ENCODE data around the gene CRB1. TPM values are rescaled to one million over a fixed set of nuclear protein-coding genes. Genes with fewer than 3 reads are reported as not detected.
A peak's percentile ranks its signal among the peaks of the same experiment; 100 is the strongest.

Gene CRB1
- total and polyA plus RNA-seq, 8 donors: 0.09 to 0.31 (median 0.26) TPM

- intact Hi-C loops (cut with DNase I): no loop called here
- DNase-seq (peak in 1 of 4 donors; percentile 28), ATAC-seq (no peak)
These were observed 203.4 kb downstream of the CRB1 start for GRCh38 chr1:197471248-197471985.

GRCh38 chr1:197472141-197472540 lies 204.1 kb downstream of the CRB1 start:
- ATAC-seq: no peak
- H3K9me3 ChIP-seq: no peaks in the 10 kb centered on the region
- no peak for TF ChIP-seq CTCF (IDR thresholded peaks at IDR 0.05)
- no peak overlapping the region for H3K27ac ChIP-seq
- H3K27me3 ChIP-seq: no peaks in the 10 kb centered on the region
- no peaks in the 10 kb centered on the region for H3K4me1 ChIP-seq
- intact Hi-C loops (cut with DNase I): no loop called here
- H3K36me3 ChIP-seq: no peaks in the 10 kb centered on the region
- no peak overlapping the region for H3K4me3 ChIP-seq
- DNase-seq: no peak

More at GRCh38 chr1:197471248-197471985, 203.4 kb downstream of the CRB1 start:
- no peak overlapping the region for H3K4me3 ChIP-seq
- no peaks in the 10 kb centered on the region for H3K4me1 ChIP-seq
- no peaks in the 10 kb centered on the region for H3K36me3 ChIP-seq
- H3K9me3 ChIP-seq: no peaks in the 10 kb centered on the region
- H3K27me3 ChIP-seq: no peaks in the 10 kb centered on the region
- TF ChIP-seq CTCF (IDR thresholded peaks at IDR 0.05): no peak
- H3K27ac ChIP-seq: no peak overlapping the region

- Histone ChIP-seq H3K36me3 (no peaks in the 10 kb centered on the region), H3K27me3 (no peaks in the 10 kb centered on the region), H3K4me1 (no peaks in the 10 kb centered on the region), H3K4me3 (no peak overlapping the region), H3K9me3 (no peaks in the 10 kb centered on the region), H3K27ac (no peak overlapping the region)
- intact Hi-C loops (cut with DNase I): no loop called here
- ATAC-seq: no peak
- no peak for DNase-seq
- no peak for TF ChIP-seq CTCF (IDR thresholded peaks at IDR 0.05)
These were observed 212.4 kb downstream of the CRB1 start for GRCh38 chr1:197480446-197480845.

GRCh38 chr1:197481101-197481500 lies 213.0 kb downstream of the CRB1 start:
- ATAC-seq (no peak), DNase-seq (no peak)
- H3K4me1 ChIP-seq: no peaks in the 10 kb centered on the region
- intact Hi-C loops (cut with DNase I): no loop called here
- no peak for TF ChIP-seq CTCF (IDR thresholded peaks at IDR 0.05)
- H3K4me3 ChIP-seq: no peak overlapping the region
- H3K27me3 ChIP-seq: no peaks in the 10 kb centered on the region
- H3K36me3 ChIP-seq: no peaks in the 10 kb centered on the region
- no peaks in the 10 kb centered on the region for H3K9me3 ChIP-seq
- no peak overlapping the region for H3K27ac ChIP-seq

GRCh38 chr1:197485790-197486189 lies 217.7 kb downstream of the CRB1 start:
- intact Hi-C loops (cut with DNase I): no loop called here
- H3K4me3 ChIP-seq: no peak overlapping the region
- TF ChIP-seq CTCF (IDR thresholded peaks at IDR 0.05): no peak
- no peaks in the 10 kb centered on the region for H3K36me3 ChIP-seq
- no peaks in the 10 kb centered on the region for H3K4me1 ChIP-seq
- H3K9me3 ChIP-seq: no peaks in the 10 kb centered on the region
- DNase-seq: no peak
- H3K27me3 ChIP-seq: no peaks in the 10 kb centered on the region
- ATAC-seq: peak; percentile 24
- H3K27ac ChIP-seq: no peak overlapping the region

Measured in left lung (tissue), 10 donors.